ENCODE results near the gene PDIK1L. TPM values are rescaled to one million over a fixed set of nuclear protein-coding genes. Genes with fewer than 3 reads are reported as not detected.

Gene PDIK1L
- total and polyA plus RNA-seq, 9 of the 15 experiments (the other 6 are each of a cell fraction or from before 2014, with no cell fraction given): 12.8 to 30.2 (median 21.5) TPM

GRCh38 chr1:26070296-26070962, 41.2 kb upstream of the PDIK1L start (continued):
- TF ChIP-seq ZNF707 (CRISPR knock-in tag; conservative IDR thresholded peaks at IDR 0.05) (no peak), BCL6 (CRISPR knock-in tag; IDR thresholded peaks at IDR 0.05) (no peak), IRF2 (CRISPR knock-in tag; IDR thresholded peaks at IDR 0.05) (no peak), RCOR1 (IDR thresholded peaks at IDR 0.05; ENCODE audit: borderline replicate concordance in 1 of 2, low read depth in 2 of 2, low read length in 2 of 2) (peak; percentile 90 to 97), GTF2A2 (tag; IDR thresholded peaks at IDR 0.05) (no peak), MAFF (IDR thresholded peaks at IDR 0.05; ENCODE audit: low read length) (peak; percentile 36; the same call in 1 of the 2 replicates), ZNF143 (CRISPR knock-in tag; IDR thresholded peaks at IDR 0.05) (no peak), SIX5 (IDR thresholded peaks at IDR 0.05; ENCODE audit: borderline replicate concordance in 1 of 2, insufficient read depth in 1 of 2, low read depth in 1 of 2, low read length in 2 of 2) (no peak), RBFOX2 (IDR thresholded peaks at IDR 0.05; ENCODE audit: low read depth, low read length) (peak; percentile 60), NFIC (IDR thresholded peaks at IDR 0.05) (peak; percentile 93), EP300 (IDR thresholded peaks at IDR 0.05; ENCODE audit: low read length) (peak; percentile 98), ZNF507 (tag; conservative IDR thresholded peaks at IDR 0.05) (no peak), ZBTB1 (CRISPR knock-in tag; IDR thresholded peaks at IDR 0.05; ENCODE audit: borderline replicate concordance, low read depth) (no peak), CSDE1 (IDR thresholded peaks at IDR 0.05) (no peak), EGR1 (conservative IDR thresholded peaks at IDR 0.05) (no peak), PRPF4 (IDR thresholded peaks at IDR 0.05; ENCODE audit: insufficient read depth, low read depth, low read length, poor library complexity, severe bottlenecking) (no peak), ZNF408 (CRISPR knock-in tag; IDR thresholded peaks at IDR 0.05; ENCODE audit: low read depth) (no peak), ATF1 (CRISPR knock-in tag; IDR thresholded peaks at IDR 0.05) (no peak), ATF1 (tag; IDR thresholded peaks at IDR 0.05) (peak; percentile 91), TGIF2 (CRISPR knock-in tag; IDR thresholded peaks at IDR 0.05) (no peak), CREM (IDR thresholded peaks at IDR 0.05; ENCODE audit: low read depth) (peak; percentile 90), ZNF77 (CRISPR knock-in tag; IDR thresholded peaks at IDR 0.05) (no peak), ARID2 (IDR thresholded peaks at IDR 0.05) (no peak)
- TF ChIP-seq, protein P1, sequence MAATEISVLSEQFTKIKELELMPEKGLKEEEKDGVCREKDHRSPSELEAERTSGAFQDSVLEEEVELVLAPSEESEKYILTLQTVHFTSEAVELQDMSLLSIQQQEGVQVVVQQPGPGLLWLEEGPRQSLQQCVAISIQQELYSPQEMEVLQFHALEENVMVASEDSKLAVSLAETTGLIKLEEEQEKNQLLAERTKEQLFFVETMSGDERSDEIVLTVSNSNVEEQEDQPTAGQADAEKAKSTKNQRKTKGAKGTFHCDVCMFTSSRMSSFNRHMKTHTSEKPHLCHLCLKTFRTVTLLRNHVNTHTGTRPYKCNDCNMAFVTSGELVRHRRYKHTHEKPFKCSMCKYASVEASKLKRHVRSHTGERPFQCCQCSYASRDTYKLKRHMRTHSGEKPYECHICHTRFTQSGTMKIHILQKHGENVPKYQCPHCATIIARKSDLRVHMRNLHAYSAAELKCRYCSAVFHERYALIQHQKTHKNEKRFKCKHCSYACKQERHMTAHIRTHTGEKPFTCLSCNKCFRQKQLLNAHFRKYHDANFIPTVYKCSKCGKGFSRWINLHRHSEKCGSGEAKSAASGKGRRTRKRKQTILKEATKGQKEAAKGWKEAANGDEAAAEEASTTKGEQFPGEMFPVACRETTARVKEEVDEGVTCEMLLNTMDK (IDR thresholded peaks at IDR 0.05; ENCODE audit: borderline replicate concordance, insufficient read depth, low read depth, low read length, poor library complexity, severe bottlenecking): no peak
- TF ChIP-seq, protein P2, sequence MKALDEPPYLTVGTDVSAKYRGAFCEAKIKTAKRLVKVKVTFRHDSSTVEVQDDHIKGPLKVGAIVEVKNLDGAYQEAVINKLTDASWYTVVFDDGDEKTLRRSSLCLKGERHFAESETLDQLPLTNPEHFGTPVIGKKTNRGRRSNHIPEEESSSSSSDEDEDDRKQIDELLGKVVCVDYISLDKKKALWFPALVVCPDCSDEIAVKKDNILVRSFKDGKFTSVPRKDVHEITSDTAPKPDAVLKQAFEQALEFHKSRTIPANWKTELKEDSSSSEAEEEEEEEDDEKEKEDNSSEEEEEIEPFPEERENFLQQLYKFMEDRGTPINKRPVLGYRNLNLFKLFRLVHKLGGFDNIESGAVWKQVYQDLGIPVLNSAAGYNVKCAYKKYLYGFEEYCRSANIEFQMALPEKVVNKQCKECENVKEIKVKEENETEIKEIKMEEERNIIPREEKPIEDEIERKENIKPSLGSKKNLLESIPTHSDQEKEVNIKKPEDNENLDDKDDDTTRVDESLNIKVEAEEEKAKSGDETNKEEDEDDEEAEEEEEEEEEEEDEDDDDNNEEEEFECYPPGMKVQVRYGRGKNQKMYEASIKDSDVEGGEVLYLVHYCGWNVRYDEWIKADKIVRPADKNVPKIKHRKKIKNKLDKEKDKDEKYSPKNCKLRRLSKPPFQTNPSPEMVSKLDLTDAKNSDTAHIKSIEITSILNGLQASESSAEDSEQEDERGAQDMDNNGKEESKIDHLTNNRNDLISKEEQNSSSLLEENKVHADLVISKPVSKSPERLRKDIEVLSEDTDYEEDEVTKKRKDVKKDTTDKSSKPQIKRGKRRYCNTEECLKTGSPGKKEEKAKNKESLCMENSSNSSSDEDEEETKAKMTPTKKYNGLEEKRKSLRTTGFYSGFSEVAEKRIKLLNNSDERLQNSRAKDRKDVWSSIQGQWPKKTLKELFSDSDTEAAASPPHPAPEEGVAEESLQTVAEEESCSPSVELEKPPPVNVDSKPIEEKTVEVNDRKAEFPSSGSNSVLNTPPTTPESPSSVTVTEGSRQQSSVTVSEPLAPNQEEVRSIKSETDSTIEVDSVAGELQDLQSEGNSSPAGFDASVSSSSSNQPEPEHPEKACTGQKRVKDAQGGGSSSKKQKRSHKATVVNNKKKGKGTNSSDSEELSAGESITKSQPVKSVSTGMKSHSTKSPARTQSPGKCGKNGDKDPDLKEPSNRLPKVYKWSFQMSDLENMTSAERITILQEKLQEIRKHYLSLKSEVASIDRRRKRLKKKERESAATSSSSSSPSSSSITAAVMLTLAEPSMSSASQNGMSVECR (CRISPR knock-in tag; IDR thresholded peaks at IDR 0.05): no peak
